Skeletal muscle tissue (tissue), 4 donors: ENCODE data around the gene AREG. TPM values are rescaled to one million over a fixed set of nuclear protein-coding genes. Genes with fewer than 3 reads are reported as not detected.

ENCODE experiments used
- H3K27ac ChIP-seq: one replicate; pipeline ENCODE4 v1.7.0; 2013; ENCODE audit warnings: mild to moderate bottlenecking, low read depth, low read length, inconsistent platforms
- H3K27me3 ChIP-seq, 3 donors: one replicate each; pipeline ENCODE4 v1.7.0; 2013; ENCODE audit warnings: low read length in 3 of 3; ENCODE audit not compliant: control insufficient read depth in 3 of 3, insufficient read depth in 3 of 3
- H3K36me3 ChIP-seq, 3 donors: one replicate each; pipeline ENCODE4 v1.7.0; 2013; ENCODE audit warnings: low read length in 3 of 3; ENCODE audit not compliant: control insufficient read depth in 3 of 3, insufficient read depth in 3 of 3
- H3K4me1 ChIP-seq, 3 donors: one replicate each; pipeline ENCODE4 v1.7.0; 2013; ENCODE audit warnings: low read length in 3 of 3, mild to moderate bottlenecking in 3 of 3; ENCODE audit not compliant: control insufficient read depth in 3 of 3, insufficient read depth in 3 of 3
- H3K4me3 ChIP-seq, 3 donors: one replicate each; pipeline ENCODE4 v1.7.0; 2013; ENCODE audit warnings: low read length in 3 of 3
- H3K9ac ChIP-seq, 3 donors: one replicate each; pipeline ENCODE4 v1.7.0; 2013; ENCODE audit warnings: low read length in 3 of 3, mild to moderate bottlenecking in 3 of 3, moderate library complexity in 2 of 3, low read depth in 1 of 3
- H3K9me3 ChIP-seq, 3 donors: one replicate each; pipeline ENCODE4 v1.7.0; 2013; ENCODE audit warnings: low read length in 3 of 3; ENCODE audit not compliant: control insufficient read depth in 3 of 3
- total RNA-seq: library from RNA; depleted of rRNA; stranded (reverse); fragments of >200 nt; gene quantifications from one replicate; pipeline ENCODE4 v1.2.3, GENCODE V29; 2014
- donor health status: Osteomylitis.

Gene AREG
- total RNA-seq, 1 donor from 2014 or later: not detected

GRCh38 chr4:74431113-74431826, 13.7 kb upstream of the AREG start:
- no peaks in the 10 kb centered on the region for H3K4me1 ChIP-seq
- no peak overlapping the region for H3K9ac ChIP-seq
- H3K36me3 ChIP-seq: no peaks in the 10 kb centered on the region
- no peaks in the 10 kb centered on the region for H3K9me3 ChIP-seq
- H3K27me3 ChIP-seq: no peaks in the 10 kb centered on the region
- H3K4me3 ChIP-seq: no peak overlapping the region
- no peak overlapping the region for H3K27ac ChIP-seq

- Histone ChIP-seq H3K36me3 (no peaks in the 10 kb centered on the region), H3K4me3 (no peak overlapping the region), H3K9me3 (no peaks in the 10 kb centered on the region), H3K9ac (no peak overlapping the region), H3K4me1 (no peaks in the 10 kb centered on the region), H3K27ac (no peak overlapping the region), H3K27me3 (no peaks in the 10 kb centered on the region)
Measured at GRCh38 chr4:74433043-74433442, 11.9 kb upstream of the AREG start.

DNA sequence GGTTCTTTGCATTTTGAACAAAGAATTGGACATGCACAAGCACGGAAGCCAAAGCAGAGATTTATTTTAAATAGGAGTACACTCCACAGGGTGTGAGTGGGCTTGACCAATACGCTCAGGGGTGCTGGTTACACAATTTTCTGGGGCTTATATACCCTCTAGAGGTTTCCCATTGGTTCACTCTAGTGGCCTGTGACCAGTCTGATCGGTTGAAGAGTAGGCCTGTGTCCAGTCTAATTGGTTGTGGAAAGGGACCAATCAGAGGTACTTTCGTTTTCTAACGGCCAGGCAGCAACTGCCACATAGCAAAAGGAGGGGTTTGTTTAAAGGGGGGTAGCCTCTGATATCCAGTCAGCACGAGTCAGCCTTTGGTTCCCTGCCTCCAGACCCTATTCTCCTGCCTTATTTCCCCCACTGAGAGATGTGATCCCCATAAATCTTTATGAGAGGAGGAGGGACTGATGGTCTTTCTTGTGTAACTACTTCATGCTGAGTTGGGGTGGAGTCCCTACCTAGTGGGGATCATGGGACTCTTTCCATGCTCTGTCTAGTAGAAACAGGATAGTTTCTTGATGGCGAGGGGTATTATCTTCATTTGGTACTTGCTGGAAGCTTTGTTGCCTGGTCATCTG, 11.3 kb upstream of the AREG start:
- no peaks in the 10 kb centered on the region for H3K36me3 ChIP-seq
- no peak overlapping the region for H3K9ac ChIP-seq
- no peak overlapping the region for H3K4me3 ChIP-seq
- H3K4me1 ChIP-seq: no peaks in the 10 kb centered on the region
- H3K27ac ChIP-seq: no peak overlapping the region
- H3K27me3 ChIP-seq: no peaks in the 10 kb centered on the region
- no peaks in the 10 kb centered on the region for H3K9me3 ChIP-seq

DNA sequence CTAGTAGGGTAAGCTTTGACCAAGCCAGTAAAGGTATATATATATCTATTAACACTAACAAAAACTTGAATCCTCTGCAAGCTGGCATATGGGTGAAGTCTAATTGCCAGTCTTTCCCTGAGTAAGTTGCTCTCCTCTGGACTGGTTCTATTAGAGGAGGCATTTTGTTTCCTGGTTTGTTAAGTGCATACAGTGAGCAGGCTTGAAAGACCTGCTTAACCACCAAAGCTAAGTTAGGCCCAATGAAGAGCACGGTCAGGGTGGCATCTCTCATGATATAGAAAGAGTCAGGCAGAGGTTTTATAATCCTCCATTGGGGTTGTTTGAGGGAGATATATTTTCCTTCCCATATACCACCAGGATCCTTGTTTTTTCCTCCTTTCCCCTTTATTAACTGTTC, 9.6 kb upstream of the AREG start:
- Histone ChIP-seq H3K9ac (no peak overlapping the region), H3K4me3 (no peak overlapping the region), H3K27me3 (no peaks in the 10 kb centered on the region), H3K27ac (no peak overlapping the region), H3K4me1 (no peaks in the 10 kb centered on the region), H3K36me3 (no peaks in the 10 kb centered on the region), H3K9me3 (no peaks in the 10 kb centered on the region)

DNA sequence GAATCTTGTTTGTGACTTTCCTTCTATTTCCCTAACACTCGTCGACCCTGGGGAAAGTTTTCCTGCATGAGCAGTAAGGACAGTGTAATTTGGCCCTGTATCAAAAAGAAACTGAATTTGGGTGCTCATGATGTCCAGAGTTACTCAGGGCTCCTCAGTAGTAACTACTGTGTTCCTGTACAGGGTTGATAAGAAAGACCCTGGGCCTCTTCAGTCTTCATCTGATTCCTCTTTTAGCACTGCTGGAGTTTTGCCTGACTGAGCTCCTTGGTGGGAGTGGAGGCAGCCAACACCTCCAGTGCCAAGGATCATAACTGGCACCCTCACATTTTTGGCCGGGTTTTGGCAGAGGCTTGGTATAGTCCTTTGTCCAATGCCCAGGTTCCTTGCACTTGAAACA, 7.1 kb upstream of the AREG start:
- H3K27me3 ChIP-seq: no peaks in the 10 kb centered on the region
- no peak overlapping the region for H3K27ac ChIP-seq
- no peaks in the 10 kb centered on the region for H3K4me1 ChIP-seq
- H3K4me3 ChIP-seq: no peak overlapping the region
- H3K36me3 ChIP-seq: no peaks in the 10 kb centered on the region
- H3K9me3 ChIP-seq: no peaks in the 10 kb centered on the region
- no peak overlapping the region for H3K9ac ChIP-seq

DNA sequence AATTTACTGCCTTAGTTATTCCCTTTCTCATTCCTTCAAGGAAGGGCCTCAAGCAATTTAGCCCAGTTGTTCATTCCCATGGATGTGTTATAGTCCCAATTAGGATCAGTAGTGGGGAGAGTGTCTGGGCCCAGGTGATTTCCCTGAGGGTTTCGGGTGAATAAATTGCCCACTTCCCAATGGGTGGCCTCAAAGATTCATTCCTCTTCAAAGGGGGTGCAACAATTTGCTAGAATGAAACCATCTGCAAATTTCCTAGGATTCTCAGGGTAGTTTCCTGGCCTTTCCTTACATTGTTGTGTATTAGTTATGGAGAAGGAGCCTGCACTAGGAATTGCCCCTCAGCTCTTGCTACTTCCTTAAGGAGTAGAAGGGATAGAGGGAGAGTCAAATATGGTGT, 6.3 kb upstream of the AREG start:
- Histone ChIP-seq H3K4me3 (no peak overlapping the region), H3K36me3 (no peaks in the 10 kb centered on the region), H3K9me3 (no peaks in the 10 kb centered on the region), H3K4me1 (no peaks in the 10 kb centered on the region), H3K27ac (no peak overlapping the region), H3K27me3 (no peaks in the 10 kb centered on the region), H3K9ac (no peak overlapping the region)

GRCh38 chr4:74439952-74440351, 5.0 kb upstream of the AREG start:
- no peak overlapping the region for H3K9ac ChIP-seq

GRCh38 chr4:74440356-74440755, 4.6 kb upstream of the AREG start:
- H3K9me3 ChIP-seq: no peaks in the 10 kb centered on the region
- H3K36me3 ChIP-seq: no peaks in the 10 kb centered on the region
- no peak overlapping the region for H3K4me3 ChIP-seq
- no peak overlapping the region for H3K27ac ChIP-seq
- H3K27me3 ChIP-seq: no peaks in the 10 kb centered on the region
- no peak overlapping the region for H3K9ac ChIP-seq
- H3K4me1 ChIP-seq: peaks cover 2 to 3% (median 2%) of the 10 kb centered on the region in 3 donors

More at GRCh38 chr4:74439952-74440351, 5.0 kb upstream of the AREG start:
- Histone ChIP-seq H3K27ac (no peak overlapping the region), H3K27me3 (no peaks in the 10 kb centered on the region), H3K36me3 (no peaks in the 10 kb centered on the region), H3K4me1 (peaks cover 0 to 3% (median 0%) of the 10 kb centered on the region in 3 donors), H3K4me3 (no peak overlapping the region), H3K9me3 (no peaks in the 10 kb centered on the region)

- Histone ChIP-seq H3K9ac (no peak overlapping the region), H3K4me1 (peaks cover 3 to 5% (median 5%) of the 10 kb centered on the region in 3 donors), H3K36me3 (no peaks in the 10 kb centered on the region), H3K27me3 (no peaks in the 10 kb centered on the region), H3K9me3 (no peaks in the 10 kb centered on the region), H3K27ac (no peak overlapping the region), H3K4me3 (no peak overlapping the region)
Measured at GRCh38 chr4:74441744-74442143, 3.2 kb upstream of the AREG start.

GRCh38 chr4:74446193-74446868, 1.4 kb downstream of the AREG start:
- H3K36me3 ChIP-seq: no peaks in the 10 kb centered on the region
- H3K27me3 ChIP-seq: no peaks in the 10 kb centered on the region
- no peak overlapping the region for H3K4me3 ChIP-seq
- H3K9ac ChIP-seq: no peak overlapping the region
- no peak overlapping the region for H3K27ac ChIP-seq
- H3K9me3 ChIP-seq: no peaks in the 10 kb centered on the region
- peaks cover 3 to 5% (median 5%) of the 10 kb centered on the region in 3 donors for H3K4me1 ChIP-seq
